Upper lobe of right lung (tissue), 1 donor: ENCODE data around the gene ACTG2. TPM values are rescaled to one million over a fixed set of nuclear protein-coding genes. Genes with fewer than 3 reads are reported as not detected.

Experiments used
- ATAC-seq: fragments of 200-7000 bp; cut with Tn5 transposase; one replicate; pipeline ENCODE4 v1.9.1; 2020; ENCODE audit warnings: mild to moderate bottlenecking, moderate library complexity
- DNase-seq: peaks from one replicate; pipeline ENCODE4 v3.0.0-alpha.2; 2020
- H3K27ac ChIP-seq: fragments of 200-600 bp; one replicate; pipeline ENCODE4 v1.8.0; 2022
- H3K27me3 ChIP-seq: fragments of 200-600 bp; one replicate; pipeline ENCODE4 v1.8.0; 2022; ENCODE audit warnings: mild to moderate bottlenecking
- H3K36me3 ChIP-seq: fragments of 200-600 bp; one replicate; pipeline ENCODE4 v1.8.0; 2022
- H3K4me1 ChIP-seq: fragments of 200-600 bp; one replicate; pipeline ENCODE4 v1.8.0; 2022
- H3K4me3 ChIP-seq: fragments of 200-600 bp; one replicate; pipeline ENCODE4 v1.8.0; 2022; ENCODE audit warnings: mild to moderate bottlenecking
- H3K9me3 ChIP-seq: fragments of 200-600 bp; one replicate; pipeline ENCODE4 v1.8.0; 2022
- intact Hi-C: fragments of 100-400 bp; cut with DNase I; formaldehyde crosslinking; loops from one replicate; pipeline ENCODE4 v1.11.0; 2022
- total RNA-seq: library from RNA; stranded (reverse); fragmentation: NEBNext Ultra II Directional; extraction: Animal tissue kit (Norgen Biotek cat#: 25700); gene quantifications from one replicate; pipeline ENCODE4 v1.2.1, GENCODE V29; 2021
- TF ChIP-seq, protein P1 (sequence below): fragments of 200-600 bp; IDR thresholded peaks from one replicate; pipeline ENCODE4 v1.8.0; 2022; ENCODE audit warnings: antibody characterized with exemption
- donor health status: DM: no; HTN: yes; CAD: no; lungs with severe emphysema.

Gene ACTG2
- total RNA-seq, 1 donor from 2014 or later, result 37.9 TPM

DNA sequence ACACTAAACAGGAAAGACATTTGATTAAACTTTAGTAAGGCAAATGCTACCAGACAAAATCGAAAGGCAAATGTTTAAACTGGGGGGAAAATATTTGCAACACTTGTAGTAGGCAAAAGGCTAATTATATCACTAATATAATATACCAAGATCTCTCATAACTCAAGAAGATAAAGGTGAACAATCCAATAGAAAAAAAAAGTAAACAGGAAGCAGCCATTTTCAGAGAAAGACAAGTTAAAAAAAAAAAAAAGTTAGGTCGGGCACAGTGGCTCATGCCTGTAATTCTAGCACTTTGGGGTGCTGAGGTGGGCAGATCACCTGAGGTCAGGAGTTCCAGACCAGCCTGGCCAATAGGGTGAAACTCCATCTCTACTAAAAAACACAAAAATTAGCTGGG lies 4.4 kb upstream of the ACTG2 start:
- Histone ChIP-seq H3K36me3 (no peaks in the 10 kb centered on the region), H3K9me3 (no peaks in the 10 kb centered on the region), H3K27ac (no peak overlapping the region), H3K27me3 (no peaks in the 10 kb centered on the region), H3K4me1 (no peaks in the 10 kb centered on the region), H3K4me3 (no peak overlapping the region)
- TF ChIP-seq, protein P1, sequence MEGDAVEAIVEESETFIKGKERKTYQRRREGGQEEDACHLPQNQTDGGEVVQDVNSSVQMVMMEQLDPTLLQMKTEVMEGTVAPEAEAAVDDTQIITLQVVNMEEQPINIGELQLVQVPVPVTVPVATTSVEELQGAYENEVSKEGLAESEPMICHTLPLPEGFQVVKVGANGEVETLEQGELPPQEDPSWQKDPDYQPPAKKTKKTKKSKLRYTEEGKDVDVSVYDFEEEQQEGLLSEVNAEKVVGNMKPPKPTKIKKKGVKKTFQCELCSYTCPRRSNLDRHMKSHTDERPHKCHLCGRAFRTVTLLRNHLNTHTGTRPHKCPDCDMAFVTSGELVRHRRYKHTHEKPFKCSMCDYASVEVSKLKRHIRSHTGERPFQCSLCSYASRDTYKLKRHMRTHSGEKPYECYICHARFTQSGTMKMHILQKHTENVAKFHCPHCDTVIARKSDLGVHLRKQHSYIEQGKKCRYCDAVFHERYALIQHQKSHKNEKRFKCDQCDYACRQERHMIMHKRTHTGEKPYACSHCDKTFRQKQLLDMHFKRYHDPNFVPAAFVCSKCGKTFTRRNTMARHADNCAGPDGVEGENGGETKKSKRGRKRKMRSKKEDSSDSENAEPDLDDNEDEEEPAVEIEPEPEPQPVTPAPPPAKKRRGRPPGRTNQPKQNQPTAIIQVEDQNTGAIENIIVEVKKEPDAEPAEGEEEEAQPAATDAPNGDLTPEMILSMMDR, result no peak
- DNase-seq (no peak), ATAC-seq (no peak)
- intact Hi-C loops, result no loop called here

DNA sequence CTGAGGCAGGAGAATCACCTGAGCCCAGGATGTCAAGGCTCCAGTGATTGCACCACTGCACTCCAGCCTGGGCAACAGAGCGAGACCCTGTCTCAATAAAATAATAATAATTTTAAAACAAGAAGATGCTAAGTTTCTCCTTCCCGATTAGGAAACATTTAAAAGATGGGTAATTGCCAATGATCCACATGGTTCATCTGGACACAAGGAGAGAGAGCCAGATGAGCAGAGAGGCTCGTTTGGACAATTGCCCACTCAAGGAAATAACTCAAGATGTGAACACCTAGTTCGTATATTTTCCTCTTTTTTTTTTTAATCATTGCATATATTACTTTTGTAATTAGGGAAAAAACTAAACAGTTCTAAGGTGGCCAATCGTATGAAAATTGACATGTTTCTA lies 3.6 kb upstream of the ACTG2 start:
- intact Hi-C loops, result no loop called here
- Histone ChIP-seq H3K4me3 (no peak overlapping the region), H3K4me1 (no peaks in the 10 kb centered on the region), H3K36me3 (no peaks in the 10 kb centered on the region), H3K27me3 (no peaks in the 10 kb centered on the region), H3K27ac (no peak overlapping the region), H3K9me3 (no peaks in the 10 kb centered on the region)
- TF ChIP-seq, protein P1, result no peak
- DNase-seq (no peak), ATAC-seq (no peak)

DNA sequence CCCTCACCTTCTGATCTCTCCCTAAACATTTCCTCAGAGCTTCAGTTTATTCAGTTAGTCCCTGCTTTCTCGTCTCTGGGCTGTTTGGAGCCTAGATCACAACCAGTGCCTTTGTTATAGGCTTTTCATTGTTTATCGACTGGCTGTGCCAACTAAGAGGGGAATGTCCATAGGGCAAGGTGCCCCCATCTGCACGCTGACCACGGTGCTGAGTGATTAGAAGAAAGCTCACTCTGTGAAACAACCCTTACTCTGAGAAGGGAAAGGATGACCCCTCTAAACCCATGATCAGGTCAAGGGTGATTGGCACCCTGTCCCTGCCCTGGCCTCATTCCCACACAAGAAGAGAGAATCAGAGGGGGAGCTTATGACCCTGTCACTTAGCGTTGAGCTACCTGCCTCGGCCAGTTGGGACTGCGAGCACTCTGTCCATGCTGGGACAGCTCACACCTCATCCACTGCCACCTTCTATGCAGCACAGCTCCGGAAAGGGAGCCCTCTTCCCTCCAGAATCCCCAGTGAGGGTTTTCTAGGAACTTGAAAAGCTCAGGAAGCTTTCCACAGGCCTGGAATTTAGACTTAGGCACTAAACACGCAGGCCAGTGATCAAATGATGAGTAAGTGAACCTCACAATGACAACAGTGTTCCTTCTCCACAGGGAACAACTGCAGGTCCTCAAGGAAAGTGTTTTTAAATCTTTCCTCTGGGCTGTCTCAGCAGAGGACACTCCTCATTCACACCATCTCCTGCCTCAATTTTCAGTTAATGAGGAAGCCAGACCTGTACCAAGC lies 2.3 kb upstream of the ACTG2 start:
- DNase-seq (no peak), ATAC-seq (peak; percentile 11)
- intact Hi-C loops, result no loop called here
- Histone ChIP-seq H3K4me3 (no peak overlapping the region), H3K27me3 (no peaks in the 10 kb centered on the region), H3K4me1 (no peaks in the 10 kb centered on the region), H3K27ac (no peak overlapping the region), H3K9me3 (no peaks in the 10 kb centered on the region), H3K36me3 (no peaks in the 10 kb centered on the region)
- TF ChIP-seq, protein P1, result no peak

DNA sequence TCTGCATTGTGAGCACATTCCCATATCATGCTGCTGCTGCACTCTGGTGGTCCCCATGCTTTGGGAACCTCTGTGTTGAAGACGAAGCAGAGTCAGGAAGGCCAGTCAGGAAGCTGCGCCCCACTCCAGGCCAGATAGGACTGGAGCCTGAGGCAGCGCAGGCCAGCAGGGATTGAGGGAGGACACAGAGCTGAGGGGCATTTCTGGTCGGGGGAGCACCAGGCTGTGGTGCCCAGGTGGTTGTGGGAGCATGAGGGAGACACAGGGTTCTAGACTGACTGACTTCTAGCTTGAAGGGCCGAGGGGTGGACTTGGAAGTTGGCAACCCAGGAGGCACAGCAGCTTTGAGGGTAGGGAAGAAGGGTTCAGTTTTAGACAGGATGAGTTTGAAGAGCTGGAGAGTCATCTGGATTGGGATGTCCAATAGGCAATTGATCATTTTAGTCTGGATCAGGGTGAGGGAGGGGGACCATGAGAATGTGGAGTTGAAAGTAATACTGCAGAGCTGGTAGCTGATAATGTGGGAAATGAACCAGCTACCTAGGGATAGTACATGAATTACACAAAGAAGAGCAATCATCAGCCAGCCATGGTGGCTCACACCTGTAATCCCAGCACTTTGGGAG lies 1.4 kb upstream of the ACTG2 start:
- no peak overlapping the region for H3K4me3 ChIP-seq
- no peaks in the 10 kb centered on the region for H3K36me3 ChIP-seq
- H3K4me1 ChIP-seq, result peaks cover under 1% of the 10 kb centered on the region
- no peaks in the 10 kb centered on the region for H3K27me3 ChIP-seq
- H3K27ac ChIP-seq, result no peak overlapping the region
- intact Hi-C loops, result no loop called here
- no peaks in the 10 kb centered on the region for H3K9me3 ChIP-seq
- no peak for DNase-seq
- no peak for ATAC-seq
- TF ChIP-seq, protein P1, result no peak

DNA sequence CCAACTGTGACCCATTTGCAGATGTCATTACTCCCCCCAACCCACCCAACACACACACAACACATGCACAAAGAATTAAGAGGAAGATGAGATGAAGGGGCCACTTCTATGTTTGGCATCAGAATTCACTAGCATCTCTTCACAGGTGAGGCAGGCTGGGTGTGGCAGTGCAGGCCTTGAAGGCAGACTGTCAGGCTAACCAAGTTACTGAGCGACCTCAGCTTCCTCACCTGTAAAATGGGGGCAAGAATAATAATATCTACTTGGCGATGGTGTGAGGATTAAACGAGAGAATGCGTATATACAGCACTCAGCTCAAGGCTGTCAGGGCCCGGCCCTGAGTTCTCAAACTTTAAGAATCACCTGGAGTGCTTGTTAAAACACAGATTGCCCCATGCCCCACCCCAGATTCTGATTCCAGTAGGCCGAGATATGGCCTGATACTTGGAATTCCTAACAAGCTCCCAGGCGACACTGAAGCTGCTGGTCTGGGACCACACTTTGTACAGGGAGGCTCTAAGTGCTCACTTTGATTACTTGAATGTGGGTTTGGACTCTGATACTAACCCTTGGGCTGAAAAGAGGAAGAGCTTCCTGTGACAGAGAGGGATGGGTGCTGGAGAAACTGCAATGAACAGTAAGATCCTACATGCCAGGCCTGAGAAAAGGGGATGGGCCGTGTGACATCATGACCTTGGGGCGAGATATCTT lies 1.1 kb downstream of the ACTG2 start:
- Histone ChIP-seq H3K27ac (no peak overlapping the region), H3K4me1 (peaks cover 10% of the 10 kb centered on the region), H3K9me3 (no peaks in the 10 kb centered on the region), H3K36me3 (no peaks in the 10 kb centered on the region), H3K4me3 (peak overlapping the region; percentile 5), H3K27me3 (no peaks in the 10 kb centered on the region)
- DNase-seq, result no peak
- intact Hi-C loops, result no loop called here
- peak; percentile 64 for ATAC-seq
- TF ChIP-seq, protein P1, result no peak
